ENCODE data around the gene ZNF468.
"Not testable (repeated sequence)": the region's sequence is repeated elsewhere in the genome, so short reads cannot be mapped to it uniquely, and the experiment has no call there.

DNA sequence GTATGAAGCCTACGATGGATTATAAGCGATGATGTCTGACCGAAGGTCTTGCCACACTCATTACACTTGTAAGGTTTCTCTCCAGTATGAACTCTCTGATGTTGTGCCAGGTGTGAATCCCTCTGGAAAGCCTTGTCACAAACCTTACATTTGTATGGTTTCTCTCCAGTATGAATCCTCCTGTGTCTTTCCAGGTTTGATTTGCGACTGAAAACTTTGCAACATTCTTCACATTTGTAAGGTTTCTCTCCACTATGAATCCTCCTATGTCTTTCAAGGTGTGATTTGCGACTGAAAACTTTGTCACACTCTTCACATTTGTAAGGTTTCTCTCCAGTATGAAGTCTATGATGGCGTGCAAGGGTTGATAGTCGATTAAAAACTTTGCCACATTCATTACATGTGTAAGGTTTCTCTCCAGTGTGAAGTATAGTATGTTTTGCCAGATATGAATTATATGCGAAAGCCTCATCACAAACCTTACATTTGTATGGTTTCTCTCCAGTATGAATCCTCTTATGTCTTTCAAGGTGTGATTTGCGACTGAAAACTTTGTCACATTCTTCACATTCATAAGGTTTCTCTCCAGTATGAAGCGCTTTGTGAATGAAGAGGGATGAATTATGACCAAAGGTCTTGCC, 16.5 kb downstream of the ZNF468 start:
- TF ChIP-seq, protein P1, sequence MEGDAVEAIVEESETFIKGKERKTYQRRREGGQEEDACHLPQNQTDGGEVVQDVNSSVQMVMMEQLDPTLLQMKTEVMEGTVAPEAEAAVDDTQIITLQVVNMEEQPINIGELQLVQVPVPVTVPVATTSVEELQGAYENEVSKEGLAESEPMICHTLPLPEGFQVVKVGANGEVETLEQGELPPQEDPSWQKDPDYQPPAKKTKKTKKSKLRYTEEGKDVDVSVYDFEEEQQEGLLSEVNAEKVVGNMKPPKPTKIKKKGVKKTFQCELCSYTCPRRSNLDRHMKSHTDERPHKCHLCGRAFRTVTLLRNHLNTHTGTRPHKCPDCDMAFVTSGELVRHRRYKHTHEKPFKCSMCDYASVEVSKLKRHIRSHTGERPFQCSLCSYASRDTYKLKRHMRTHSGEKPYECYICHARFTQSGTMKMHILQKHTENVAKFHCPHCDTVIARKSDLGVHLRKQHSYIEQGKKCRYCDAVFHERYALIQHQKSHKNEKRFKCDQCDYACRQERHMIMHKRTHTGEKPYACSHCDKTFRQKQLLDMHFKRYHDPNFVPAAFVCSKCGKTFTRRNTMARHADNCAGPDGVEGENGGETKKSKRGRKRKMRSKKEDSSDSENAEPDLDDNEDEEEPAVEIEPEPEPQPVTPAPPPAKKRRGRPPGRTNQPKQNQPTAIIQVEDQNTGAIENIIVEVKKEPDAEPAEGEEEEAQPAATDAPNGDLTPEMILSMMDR (IDR thresholded peaks at IDR 0.05; ENCODE audit: insufficient read depth, low read length, poor library complexity, severe bottlenecking), result not testable (repeated sequence)
- TF ChIP-seq EZH2phosphoT487 (conservative IDR thresholded peaks at IDR 0.05; ENCODE audit: low read length), result not testable (repeated sequence)
